GM19023 (cell line): ENCODE data around the gene EPB41L2.
"Not testable (repeated sequence)": the region's sequence is repeated elsewhere in the genome, so short reads cannot be mapped to it uniquely, and the experiment has no call there.

Source experiments
- ATAC-seq: cut with Tn5 transposase; IDR thresholded peaks from one replicate; pipeline ENCODE4 v1.9.1; 2021; ENCODE audit warnings: mild to moderate bottlenecking, moderate library complexity; ENCODE audit not compliant: unreplicated experiment

Gene EPB41L2

GRCh38 chr6:130824978-130825694, 237.9 kb downstream of the EPB41L2 start:
- no peak for ATAC-seq

- ATAC-seq, result no peak
Observed at GRCh38 chr6:130822736-130823135, 240.3 kb downstream of the EPB41L2 start.

- no peak for ATAC-seq
Observed at GRCh38 chr6:130815200-130816071, 247.6 kb downstream of the EPB41L2 start.

- no peak for ATAC-seq
Observed at GRCh38 chr6:130814506-130814905, 248.5 kb downstream of the EPB41L2 start.

- ATAC-seq, result no peak
Observed at GRCh38 chr6:130811932-130812331, 251.1 kb downstream of the EPB41L2 start.

GRCh38 chr6:130810307-130811030, 252.6 kb downstream of the EPB41L2 start:
- no peak for ATAC-seq

GRCh38 chr6:130801368-130801767, 261.7 kb downstream of the EPB41L2 start:
- not testable (repeated sequence) for ATAC-seq

- no peak for ATAC-seq
Observed at GRCh38 chr6:130797061-130797460, 266.0 kb downstream of the EPB41L2 start.

GRCh38 chr6:130796313-130796905, 266.6 kb downstream of the EPB41L2 start:
- ATAC-seq, result no peak

- no peak for ATAC-seq
Observed at GRCh38 chr6:130794738-130795137, 268.3 kb downstream of the EPB41L2 start.

- no peak for ATAC-seq
Observed at GRCh38 chr6:130794010-130794697, 268.9 kb downstream of the EPB41L2 start.
